NCI-H1105 treated with DMSO at 0.1 percent for 48 hours (cell line): ENCODE data around the gene CTCFL.

Source experiments
- DNase-seq: peaks from one replicate; lab custom pipeline; 2025; lab: John Stamatoyannopoulos, UW

CTCFL gene

DNA sequence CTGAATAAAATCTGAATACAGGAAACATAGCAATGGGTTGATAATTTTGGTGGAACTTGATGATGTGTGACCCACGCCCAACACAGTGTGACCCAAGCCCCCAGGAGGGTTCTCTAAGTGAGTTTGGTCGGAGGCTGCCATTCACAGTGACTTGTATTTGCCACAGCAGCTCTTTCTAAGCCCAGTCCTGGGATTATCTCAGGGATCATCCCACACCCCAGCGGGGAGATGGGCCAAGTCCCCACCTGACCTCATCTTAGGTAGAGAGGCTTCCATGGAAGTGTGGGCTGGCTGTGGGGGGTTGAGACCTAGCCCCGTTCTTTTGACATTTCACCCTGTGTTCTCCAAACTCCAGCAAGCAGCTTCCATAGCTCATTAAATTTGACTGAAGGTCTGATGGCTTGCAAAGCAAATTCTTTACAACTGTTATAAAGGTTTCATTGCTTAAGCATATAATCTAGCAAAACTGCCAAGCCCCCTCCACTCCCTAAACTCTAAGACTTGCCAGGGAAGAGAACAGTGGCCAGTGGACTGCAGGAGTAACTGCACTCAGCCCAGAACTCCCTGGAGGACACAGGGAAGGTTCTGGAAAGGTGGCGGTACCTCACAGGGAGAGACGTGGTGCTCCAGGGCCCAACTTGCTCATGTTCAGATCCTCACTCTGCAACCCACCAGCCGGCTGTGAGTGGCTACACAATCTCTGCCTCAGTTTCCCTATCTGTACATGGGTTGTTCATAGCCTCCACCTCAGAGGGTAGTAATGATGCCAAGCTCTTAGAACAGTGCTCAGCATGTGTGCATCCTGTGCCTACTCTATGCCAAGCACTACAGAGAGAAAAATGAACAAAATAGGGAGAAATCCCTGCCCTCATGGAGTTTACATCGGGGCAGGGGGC lies 35.0 kb upstream of the CTCFL start:
- no peak for DNase-seq

DNA sequence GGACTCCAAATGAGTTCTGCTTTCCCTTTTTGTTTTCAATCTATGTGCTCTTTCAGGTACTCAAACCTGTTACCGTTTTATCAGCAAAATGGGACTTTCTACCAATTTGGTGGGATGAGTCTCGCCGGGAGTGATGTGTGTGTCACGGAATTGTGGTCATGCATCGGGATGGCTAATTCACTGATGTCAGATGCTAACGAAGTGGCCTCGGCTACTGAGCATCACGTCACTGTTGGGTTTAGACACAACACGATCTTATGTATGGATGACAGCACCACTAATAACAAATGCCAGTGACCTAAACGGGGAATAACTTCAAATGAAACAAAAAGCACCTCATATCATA lies 34.3 kb upstream of the CTCFL start:
- DNase-seq = no peak

DNA sequence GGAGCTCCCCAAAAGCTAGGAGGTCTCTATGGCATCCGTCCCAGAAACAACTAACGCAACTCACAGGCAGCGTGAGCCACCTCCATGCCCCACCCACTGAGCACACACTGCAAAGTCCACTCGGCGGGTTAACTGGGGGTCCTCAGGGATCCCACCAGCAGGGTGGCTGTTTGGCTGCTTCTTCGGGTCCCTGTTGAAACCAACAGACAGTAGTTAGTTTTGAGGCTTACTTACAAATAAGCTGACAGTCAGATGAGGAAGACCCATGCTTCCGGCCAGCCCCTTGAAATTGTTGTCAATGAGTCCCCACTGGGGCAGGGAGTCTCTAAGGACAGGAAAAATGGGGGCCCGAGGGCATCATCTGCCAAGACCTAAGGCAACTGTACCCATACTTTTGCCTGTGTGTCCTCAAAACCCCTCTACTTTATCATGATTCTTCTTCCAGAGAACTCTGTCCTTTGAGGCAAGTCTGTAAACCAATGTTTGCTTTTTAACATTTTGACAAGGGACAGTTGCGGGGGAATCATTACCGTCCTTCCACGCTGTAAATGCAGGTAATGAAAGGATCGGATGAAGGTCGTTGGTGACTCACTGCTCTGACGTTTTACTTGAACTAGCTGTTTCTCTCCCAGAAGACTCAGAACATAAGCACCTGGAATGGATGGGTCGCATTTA lies 33.8 kb upstream of the CTCFL start:
- no peak for DNase-seq

DNA sequence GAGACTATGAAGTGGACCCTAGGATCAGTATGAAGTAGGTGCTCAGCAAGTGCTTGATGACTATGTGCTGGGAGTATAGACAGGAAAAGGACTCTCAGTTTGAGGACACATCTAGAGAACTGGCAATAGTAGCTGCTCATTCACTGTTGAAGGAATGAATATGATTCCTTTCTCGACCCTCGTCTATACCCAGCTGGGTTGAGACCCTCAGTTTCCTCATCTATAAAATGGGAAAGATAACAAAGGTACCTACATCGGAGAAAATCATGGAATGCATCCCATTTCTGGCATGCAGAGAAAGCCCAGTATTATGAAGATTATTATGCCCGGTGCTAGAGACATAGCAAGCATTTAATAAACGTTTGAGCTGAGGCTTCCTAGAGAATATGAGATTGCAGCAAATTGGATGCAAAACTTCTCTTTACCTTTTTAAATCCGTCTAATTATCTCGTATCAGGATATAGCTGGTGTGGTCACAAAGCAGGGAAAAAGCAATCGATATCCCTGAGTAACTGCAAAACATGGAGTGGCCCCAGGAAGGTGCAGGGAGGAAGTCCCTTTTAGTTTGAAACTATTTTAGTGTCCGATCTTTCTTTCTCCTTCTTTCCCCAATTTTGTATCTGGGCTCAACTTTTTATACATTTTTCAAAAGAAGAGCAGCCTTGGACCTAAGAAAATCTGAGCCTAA lies 33.1 kb upstream of the CTCFL start:
- DNase-seq = no peak

DNA sequence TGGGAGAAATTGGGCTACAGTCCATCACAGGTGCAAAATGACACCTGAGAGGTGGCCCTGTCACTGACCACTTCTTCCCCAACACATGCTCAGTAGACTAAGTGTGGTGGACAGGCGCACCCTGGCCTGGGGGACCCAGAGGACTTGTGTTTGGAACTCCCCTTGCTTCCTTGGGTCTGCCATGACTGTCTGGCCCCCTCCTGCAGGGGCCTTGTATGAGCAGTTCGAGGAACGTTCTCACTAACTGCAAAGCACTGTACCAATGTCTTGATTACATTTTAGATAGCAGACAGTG lies 32.0 kb upstream of the CTCFL start:
- DNase-seq = no peak

DNA sequence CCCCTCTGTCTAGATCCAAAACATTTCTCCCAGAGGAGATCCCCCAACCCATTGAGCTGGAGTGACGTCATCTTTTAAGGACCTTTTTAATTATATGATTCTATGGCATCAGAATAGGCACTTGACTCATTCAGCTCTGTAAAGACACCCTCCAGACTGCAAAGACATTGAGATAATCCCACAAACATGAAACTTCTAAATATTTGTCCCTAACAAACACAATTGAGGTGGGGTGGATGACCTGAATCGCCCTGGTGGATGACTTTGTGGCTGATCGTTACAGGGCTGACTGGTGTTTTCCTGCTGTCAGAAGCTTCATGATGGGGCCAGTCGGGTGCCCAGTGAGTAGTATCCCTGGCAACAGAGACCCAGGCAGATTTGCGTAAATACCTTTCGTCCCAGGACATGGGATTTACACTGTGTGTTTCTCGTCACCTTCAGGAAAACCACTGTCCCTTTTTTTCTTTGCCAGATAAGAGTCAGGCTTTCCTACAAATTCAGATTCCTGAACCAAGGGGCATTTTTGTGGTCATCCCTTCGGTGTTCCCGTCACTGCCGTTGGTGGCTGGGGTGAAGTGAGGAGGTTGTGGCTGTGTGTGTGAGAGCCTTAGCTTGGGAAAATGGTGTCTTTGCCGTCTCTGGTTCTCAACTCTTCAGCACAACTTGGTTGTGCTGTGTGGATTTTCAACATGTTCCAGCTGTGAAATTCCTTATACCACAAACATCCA lies 30.7 kb upstream of the CTCFL start:
- no peak for DNase-seq

DNA sequence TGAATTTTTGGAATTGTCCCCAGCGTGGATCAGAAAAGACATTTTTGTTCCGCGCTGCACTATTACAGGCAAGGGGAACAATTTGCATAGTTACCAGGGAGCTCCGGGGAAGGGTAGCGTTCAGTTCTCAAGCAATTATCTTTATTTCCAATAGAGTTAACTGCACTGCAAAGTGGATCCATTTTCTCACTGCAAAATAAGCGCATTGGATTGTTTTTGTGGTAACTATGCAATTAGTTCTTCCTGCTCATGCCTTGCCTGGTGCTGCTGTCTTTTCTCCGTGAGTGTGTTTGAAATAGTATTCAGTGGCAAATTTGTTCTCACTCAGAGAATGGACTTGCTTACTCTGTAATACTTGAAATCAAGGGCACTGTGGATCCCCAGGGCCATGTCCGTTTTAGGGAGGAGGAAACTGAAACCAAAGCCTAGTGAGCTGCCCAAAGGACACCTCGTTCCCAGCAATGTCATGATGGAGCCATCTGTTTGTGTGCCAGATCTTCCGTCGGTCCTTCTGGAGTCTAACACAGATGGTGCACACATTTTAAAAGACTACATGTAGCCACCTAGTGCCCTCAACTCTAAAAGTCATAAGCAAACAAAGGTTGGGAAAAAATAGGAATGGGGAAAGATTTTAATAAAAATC lies 28.6 kb upstream of the CTCFL start:
- DNase-seq = no peak

DNA sequence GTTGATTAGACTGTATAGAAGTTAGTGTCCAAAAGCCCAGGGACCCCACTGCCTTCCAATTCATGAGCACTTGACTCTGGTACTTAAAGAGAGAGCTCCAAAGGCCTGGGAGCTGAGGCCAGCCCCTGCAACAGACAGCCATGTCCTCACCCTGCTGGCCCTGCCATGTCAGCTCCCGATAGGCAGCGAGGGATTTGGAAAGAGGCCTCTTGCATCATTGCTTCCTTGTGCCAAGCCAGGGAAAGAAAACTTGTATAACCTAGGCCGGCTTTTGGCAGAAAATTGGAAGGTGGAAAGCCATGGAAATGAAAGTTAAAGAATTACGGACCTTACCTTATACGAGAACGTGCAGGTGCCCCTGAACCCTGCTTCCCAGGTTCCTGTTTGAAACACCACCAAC lies 27.5 kb upstream of the CTCFL start:
- DNase-seq = no peak

DNA sequence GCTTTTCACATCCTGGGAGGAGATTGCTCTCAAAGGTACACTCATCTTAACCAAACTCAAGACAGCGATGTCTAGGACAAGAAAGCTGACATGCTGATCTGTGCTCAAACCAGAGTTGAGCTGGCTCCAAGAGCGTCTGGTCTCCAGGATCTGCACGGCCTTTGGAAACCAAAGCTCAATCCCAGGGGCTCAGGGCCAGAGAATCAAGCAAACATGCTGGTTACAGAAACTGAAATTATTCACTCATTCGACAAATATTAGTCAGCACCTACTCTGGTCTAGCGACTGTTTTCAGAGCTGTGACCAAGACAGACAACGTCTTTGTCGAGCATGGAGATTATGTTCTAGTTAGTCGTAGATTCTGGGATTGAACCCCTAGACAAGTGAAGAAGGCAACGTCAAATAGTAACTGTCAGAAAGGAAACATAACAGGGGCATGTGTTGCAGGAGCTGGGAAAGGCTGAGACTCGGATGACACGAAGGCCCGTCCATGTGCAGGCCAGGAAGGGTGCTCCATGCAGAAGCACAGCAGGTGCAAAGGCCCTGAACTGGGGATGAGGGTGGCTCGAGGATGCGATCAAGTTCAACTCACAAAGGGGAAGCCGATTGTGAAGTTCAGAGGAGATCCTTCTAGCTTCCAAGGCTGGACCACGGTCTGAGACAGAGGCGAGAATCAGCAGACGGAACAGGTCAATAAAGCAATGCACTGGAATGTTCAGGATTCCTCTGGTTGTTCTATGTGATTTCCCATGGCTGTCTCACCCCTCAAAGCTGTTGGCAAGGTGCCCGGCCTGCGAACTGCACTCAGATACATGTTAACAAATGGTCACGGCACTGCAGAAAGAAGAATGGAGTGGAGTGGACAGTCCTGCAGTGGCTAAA lies 23.5 kb upstream of the CTCFL start:
- no peak for DNase-seq

DNA sequence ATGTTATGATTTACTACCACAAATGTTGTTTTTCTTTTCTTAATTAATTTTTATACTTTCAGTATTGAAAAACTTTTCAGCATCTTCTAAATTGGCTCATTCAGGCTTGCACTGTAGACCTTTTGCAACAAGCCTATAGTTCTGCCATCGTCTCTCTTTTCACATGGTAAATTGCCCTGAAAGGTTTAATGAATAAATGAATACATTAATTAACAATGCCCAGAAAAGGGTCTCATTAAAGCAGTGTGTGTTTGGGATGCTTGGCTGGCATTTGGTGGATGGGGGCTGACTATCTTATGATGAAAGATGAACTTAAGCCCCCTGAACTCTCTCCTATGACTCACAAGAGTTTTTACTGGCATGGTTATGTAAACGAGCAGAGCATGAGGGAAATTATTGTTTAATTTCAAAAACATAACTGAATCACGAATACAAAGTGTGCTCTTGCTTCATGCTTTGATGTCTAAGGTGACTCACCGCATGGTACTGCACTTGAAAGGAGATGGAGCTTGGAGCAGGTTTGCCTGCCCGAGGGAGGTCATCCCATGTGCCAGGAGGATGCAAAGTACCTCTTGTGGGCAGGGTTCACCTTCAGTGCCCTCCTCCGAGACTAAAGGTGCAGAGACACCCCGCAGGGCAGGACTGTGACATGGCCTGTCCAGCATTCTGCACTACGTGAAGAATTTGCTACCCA lies 22.2 kb upstream of the CTCFL start:
- DNase-seq = no peak

DNA sequence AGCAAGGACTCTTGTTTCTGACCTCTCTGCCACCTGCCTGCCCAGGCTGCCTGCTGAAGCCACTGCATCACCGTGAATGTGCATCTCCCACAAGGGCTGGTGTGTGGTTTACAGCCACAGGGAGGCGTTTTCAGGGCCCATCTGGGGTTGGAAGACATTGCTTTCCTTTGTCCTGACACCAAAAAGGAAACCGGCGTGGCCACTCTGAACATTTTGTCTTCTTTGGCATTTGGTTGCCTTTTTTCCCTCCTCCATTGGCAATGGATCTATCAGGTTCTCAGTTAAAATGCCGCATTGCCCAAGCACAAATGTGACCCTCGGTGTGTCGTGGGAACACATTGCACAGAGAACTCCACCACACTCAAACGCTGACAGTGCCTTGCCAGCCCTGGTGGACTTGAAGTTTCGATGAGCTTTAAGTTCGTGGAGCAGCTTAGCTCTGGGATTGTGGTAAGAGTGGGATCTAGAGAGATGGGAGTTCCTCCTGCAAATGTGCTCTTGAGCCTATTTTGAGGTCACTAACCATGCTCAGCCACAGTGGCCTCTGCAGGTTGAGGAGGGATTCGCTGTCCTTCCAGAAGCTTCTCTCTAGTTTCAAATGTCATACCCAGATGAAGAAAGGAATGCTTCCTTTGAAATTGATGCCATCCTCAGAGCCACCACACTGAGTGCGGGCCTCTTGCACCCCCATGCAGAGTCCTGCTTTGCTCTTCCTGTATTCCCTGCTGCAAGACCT lies 21.2 kb upstream of the CTCFL start:
- DNase-seq = no peak

DNA sequence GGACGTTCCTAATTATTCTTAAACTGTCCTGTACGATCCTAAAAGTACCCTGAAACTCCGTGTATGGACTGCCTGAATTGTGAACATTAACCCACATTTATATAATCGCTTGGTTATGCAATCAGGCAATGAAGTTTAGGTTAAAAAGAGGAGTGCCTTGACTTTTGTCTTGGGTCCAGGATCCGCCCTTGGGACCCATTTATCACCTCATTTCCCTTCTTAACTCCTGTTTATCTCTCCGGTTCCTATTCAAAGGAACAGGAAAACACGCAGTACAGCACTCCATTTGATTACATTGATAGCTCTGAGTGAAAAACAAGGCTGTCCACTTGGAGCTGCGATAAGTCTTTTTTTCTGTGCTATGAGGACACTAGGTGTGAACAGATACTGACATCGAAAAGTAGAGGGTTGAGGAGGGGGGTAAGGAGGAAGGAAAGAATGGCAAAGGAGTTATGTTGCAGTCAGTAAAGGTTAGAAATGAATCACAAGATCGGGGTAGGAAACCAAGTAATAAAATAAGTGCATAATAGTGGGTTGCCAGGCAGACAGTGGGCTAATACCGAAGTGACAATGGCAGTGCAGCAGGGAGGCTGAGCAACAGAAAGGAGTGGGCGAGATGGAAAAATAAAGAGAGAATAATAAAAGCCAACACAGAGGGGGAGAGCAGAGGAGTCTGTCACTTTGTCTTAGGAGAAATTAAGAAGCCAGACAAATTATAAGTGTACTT lies 20.1 kb upstream of the CTCFL start:
- DNase-seq = no peak

DNA sequence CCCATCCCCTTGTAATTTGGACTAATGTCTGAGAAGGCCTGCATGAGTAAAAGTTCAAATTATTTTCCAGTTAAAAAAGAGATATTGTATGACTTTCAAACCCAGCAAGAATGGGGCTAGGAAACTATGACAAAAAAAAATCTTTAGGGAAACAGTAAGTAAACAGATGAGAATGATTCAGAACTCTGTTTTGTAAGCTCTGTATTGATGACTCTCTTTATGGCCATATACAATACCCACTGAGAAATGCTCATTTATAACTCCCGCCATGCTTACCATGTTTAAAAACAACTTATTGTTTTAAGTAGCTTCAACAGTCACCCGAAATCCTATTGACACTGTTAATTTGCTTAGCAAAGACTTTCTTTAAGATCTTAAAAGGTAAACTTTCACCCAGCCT lies 18.8 kb upstream of the CTCFL start:
- DNase-seq = no peak

DNA sequence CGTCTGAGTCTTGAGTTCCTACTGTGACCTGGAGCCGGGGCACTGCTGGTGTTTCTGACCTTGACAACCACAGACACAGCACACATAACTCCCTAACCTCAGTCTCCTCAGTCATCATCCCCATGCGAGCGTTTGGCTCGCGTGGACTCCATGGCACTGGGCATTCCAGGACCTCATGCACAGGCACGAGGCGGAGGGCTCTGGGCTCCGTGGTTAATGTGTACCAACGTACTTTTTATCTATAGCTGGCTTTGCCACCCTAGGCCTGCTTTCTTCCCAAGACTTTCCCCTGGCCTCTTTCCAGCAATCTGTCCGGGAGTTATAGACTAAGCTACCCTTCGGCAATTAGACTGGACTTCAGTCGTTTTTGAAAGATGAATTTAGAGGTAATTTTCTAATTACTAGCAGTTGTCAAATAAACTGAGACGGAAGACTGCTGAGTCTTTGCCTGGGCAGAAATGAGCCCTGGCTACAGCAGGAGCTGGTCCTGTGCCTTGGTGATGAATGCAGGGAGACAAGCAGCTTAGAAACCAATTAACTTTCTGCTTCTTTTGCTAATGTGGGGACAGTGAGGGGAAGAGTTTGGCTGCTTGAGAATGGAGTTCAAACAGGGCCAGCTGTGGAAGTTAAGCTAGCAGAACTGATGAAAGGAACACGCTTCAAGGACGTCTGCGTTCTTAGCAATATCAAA lies 16.1 kb upstream of the CTCFL start:
- DNase-seq = no peak

DNA sequence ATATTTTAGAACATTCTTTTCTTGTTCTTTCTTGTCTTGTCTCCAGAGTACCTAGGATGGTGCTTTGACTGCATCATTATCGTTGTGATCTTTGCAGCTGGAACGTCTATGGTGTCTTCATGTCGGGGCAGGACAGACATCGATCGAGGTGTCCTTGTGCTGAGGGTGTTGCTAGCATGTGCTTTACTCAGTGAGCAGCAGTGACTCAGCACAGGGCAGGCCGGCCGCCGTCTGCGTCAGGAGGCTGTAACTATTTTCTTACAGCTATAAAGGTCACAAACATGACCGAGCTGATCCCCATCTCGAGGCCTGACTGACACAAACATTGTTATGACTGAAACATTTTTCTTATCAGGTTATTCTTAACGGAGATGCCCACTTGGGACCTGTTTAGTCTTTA lies 14.9 kb upstream of the CTCFL start:
- DNase-seq = no peak

DNA sequence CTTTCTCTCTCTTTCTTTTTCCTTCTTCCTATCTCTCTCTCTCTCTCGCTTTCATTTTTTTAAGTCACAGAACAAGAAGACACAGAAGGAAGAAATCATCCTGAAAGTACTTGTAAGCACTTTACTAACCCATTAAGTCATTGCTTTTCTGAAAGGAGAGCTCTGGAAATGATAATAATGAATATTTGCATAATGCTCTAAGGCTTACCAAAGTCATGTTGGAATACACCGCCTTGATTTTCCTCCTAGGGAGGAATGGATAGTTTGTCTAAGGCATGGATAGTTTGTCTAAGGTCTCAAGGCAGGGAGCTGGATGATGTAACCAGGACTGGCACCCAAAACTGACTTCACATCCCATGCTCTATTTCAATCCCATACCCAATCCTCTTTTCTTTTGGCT lies 12.9 kb upstream of the CTCFL start:
- DNase-seq = no peak

DNA sequence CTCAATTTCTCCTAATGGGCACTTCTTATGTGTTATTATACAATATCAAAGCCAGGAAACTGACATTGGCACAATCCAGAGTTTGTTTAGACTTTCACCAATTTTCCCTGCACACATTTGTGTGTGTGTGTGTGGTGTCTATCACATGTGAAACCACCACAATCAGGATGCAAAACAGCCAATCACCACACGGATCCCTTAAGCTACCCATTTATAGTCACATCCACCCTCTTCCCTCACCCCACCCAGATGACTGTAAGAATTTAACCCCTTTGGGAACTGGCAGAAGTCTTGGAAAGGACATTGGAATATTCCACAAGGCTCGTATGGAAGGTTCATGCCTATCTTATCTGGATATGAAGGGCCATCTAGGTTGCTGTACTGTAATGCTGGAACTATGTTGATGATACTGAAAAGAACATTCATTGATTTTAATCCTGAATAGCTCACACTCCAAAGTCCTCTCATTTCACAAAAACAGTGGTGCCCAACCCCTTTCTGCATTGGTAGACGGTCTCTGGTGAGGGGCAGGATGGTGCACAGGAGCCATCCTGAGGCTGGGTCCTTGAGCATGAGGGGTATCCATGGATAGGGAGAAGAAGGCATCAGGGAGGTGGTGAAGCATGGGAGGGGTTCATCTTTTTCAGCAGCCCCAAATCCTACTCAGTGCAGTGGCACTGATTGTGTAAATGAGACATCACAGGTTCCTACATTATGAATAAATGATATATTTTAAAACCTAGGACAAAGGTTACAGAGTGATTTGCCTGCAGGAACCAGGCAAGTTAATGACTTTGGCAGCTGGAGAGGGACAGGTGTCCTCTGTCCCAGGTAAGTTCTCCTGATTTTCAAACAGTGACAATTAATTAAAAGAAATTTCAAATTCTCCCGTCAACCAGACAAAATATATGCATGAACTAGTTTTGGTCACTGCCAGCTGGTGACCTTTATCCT lies 12.1 kb upstream of the CTCFL start:
- DNase-seq = no peak
